ENCODE data around the gene CRTAC1. TPM values are rescaled to one million over a fixed set of nuclear protein-coding genes. Genes with fewer than 3 reads are reported as not detected.

Gene CRTAC1
- total RNA-seq, 1 donor from 2014 or later, result 0.63 TPM

DNA sequence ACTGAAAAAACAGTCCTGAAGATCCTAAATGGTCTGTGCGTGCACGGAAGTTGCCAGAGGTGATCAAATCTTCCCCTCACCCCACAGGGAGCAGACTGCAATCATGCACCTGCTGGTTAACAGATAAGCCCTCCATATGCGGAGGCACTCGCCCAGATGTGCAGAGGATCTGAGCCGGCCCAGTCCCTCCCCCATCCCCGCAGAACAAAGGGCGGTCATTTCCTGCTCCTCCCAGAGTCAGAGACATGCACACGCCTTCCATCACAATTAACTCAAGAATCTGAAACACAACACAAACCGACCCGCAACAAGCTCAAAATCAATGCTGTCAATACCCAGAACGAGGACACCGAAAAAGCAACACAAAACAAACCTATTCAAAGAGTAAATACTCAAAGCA, 24.2 kb downstream of the CRTAC1 start:
- Mint-ChIP-seq H3K27me3 (ENCODE audit: low read depth) (peaks cover 70% of the 10 kb centered on the region), H3K9me3 (no peaks in the 10 kb centered on the region), H3K27ac (no peak overlapping the region), H3K4me3 (no peak overlapping the region), H3K4me1 (no peaks in the 10 kb centered on the region), H3K36me3 (no peaks in the 10 kb centered on the region)
- TF ChIP-seq, protein P1, sequence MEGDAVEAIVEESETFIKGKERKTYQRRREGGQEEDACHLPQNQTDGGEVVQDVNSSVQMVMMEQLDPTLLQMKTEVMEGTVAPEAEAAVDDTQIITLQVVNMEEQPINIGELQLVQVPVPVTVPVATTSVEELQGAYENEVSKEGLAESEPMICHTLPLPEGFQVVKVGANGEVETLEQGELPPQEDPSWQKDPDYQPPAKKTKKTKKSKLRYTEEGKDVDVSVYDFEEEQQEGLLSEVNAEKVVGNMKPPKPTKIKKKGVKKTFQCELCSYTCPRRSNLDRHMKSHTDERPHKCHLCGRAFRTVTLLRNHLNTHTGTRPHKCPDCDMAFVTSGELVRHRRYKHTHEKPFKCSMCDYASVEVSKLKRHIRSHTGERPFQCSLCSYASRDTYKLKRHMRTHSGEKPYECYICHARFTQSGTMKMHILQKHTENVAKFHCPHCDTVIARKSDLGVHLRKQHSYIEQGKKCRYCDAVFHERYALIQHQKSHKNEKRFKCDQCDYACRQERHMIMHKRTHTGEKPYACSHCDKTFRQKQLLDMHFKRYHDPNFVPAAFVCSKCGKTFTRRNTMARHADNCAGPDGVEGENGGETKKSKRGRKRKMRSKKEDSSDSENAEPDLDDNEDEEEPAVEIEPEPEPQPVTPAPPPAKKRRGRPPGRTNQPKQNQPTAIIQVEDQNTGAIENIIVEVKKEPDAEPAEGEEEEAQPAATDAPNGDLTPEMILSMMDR (IDR thresholded peaks at IDR 0.05; ENCODE audit: unreplicated experiment), result no peak
- no peak for DNase-seq (ENCODE audit: low spot score in 2 of 2, unreplicated experiment in 2 of 2)

DNA sequence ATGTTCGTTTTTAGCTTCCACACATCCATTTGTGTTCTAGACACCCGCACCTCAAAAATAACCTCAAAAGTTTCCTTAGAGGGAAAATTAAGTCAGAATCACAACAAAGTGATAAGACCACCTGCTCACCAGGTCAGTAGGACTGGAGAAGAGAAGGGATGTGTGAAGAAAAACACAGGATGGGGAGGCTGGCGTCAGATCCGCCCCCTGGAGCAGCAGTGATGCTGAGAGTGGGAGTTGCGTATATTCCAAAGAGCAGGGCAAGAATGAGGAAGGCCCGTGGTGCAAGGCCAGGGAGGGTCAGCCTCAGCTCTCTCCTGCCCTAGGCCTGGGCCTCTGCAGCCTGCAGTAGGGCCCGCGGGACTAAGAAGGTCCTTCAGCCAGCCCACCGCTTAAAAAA, 28.7 kb downstream of the CRTAC1 start:
- H3K9me3 Mint-ChIP-seq, result peaks cover 9% of the 10 kb centered on the region
- TF ChIP-seq, protein P1 (IDR thresholded peaks at IDR 0.05; ENCODE audit: unreplicated experiment), result no peak
- no peak overlapping the region for H3K4me3 Mint-ChIP-seq
- no peak for DNase-seq (ENCODE audit: low spot score in 2 of 2, unreplicated experiment in 2 of 2)
- H3K4me1 Mint-ChIP-seq, result no peaks in the 10 kb centered on the region
- no peak overlapping the region for H3K27ac Mint-ChIP-seq
- H3K27me3 Mint-ChIP-seq (ENCODE audit: low read depth), result peaks cover 39% of the 10 kb centered on the region
- H3K36me3 Mint-ChIP-seq, result no peaks in the 10 kb centered on the region

DNA sequence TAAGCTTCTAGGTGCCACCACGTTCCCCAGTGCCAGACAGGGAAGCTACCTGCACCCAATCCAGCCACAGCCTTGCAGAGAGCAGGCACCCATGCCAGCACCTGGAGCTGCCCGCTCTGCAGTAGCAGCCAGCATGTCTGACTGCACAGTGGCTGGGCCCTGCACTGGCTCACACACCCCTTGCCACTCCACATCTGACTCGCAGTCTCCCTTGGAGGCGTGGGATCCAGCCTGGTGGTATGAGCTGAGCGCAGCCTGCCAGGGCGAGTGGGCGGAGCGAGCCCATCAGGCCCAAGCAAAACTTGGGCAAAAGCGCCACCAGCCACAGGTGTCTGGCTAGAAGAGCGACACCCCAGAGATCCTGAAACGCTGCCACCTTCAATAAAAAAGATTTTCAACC, 30.1 kb downstream of the CRTAC1 start:
- no peak overlapping the region for H3K27ac Mint-ChIP-seq

DNA sequence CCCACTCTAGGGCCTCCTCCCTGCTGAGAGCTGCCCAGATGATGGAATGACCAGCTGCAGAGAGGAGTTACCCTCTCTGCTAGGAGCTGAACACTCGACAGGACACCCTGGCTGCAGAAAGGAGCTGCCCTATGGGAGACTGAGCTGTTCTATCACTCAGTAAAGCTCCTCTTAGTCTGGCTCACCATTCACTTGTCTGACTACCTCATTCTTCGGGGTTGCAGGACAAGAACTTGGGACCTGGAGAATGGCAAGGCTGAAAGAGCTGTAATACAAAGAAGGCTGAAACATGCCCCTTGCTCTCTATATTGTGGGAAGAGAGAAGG, 30.5 kb downstream of the CRTAC1 start:
- no peak for DNase-seq (ENCODE audit: low spot score in 2 of 2, unreplicated experiment in 2 of 2)
- H3K4me1 Mint-ChIP-seq, result no peaks in the 10 kb centered on the region
- H3K27me3 Mint-ChIP-seq (ENCODE audit: low read depth), result peaks cover 27% of the 10 kb centered on the region
- no peak overlapping the region for H3K4me3 Mint-ChIP-seq
- H3K9me3 Mint-ChIP-seq, result peaks cover 9% of the 10 kb centered on the region
- H3K27ac Mint-ChIP-seq, result no peak overlapping the region
- no peaks in the 10 kb centered on the region for H3K36me3 Mint-ChIP-seq
- TF ChIP-seq, protein P1 (IDR thresholded peaks at IDR 0.05; ENCODE audit: unreplicated experiment), result no peak

More for the DNA sequence above, 30.1 kb downstream of the CRTAC1 start:
- H3K36me3 Mint-ChIP-seq, result no peaks in the 10 kb centered on the region
- peaks cover 29% of the 10 kb centered on the region for H3K27me3 Mint-ChIP-seq (ENCODE audit: low read depth)
- H3K9me3 Mint-ChIP-seq, result peaks cover 9% of the 10 kb centered on the region
- TF ChIP-seq, protein P1 (IDR thresholded peaks at IDR 0.05; ENCODE audit: unreplicated experiment), result no peak
- no peaks in the 10 kb centered on the region for H3K4me1 Mint-ChIP-seq
- DNase-seq (ENCODE audit: low spot score in 2 of 2, unreplicated experiment in 2 of 2), result no peak
- H3K4me3 Mint-ChIP-seq, result no peak overlapping the region

DNA sequence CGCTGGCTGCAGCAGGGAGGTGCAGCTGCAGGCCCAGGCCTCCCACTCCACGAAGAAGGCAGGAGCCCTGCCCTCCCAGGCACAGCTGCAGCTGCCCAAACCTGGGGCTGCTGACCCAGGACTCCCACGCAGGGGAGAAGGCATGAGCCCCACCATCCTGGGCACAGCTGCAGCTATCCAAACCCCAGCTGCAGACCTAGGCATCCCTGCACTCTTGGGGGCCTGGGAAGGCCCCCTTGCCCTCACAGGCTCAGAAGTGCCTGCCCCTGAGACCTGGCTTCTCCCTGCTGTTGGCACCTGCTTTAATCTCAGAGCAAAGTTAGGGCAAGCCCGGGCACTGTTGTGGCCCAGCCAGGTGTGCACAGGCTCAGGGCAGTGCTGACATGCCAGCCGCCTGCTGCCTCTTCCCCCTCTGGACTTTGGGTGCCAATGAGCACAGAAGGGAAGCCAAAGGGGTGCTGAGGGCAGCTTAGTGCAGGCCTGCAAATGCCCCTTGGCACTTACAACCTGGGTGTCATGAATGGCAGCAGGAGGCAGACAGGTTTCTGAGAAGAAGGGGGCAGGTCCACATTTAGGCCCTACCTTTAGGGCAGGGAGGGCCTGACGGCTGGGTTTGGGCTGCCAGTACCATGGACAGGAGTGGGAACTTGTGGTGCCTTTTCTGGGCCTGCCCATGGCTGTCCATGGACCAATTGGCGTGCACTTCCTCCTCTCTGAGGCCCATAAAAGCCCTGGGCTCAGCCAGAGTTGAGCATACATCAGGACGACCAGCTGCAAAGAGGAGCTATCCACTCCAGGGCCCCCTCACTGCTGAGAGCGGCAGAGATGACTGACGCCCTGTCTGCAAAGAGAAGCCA, 31.1 kb downstream of the CRTAC1 start:
- Mint-ChIP-seq H3K4me1 (no peaks in the 10 kb centered on the region), H3K27ac (no peak overlapping the region), H3K36me3 (no peaks in the 10 kb centered on the region), H3K9me3 (peaks cover 9% of the 10 kb centered on the region), H3K27me3 (ENCODE audit: low read depth) (peaks cover 24% of the 10 kb centered on the region), H3K4me3 (no peak overlapping the region)
- no peak for DNase-seq (ENCODE audit: low spot score in 2 of 2, unreplicated experiment in 2 of 2)
- TF ChIP-seq, protein P1 (IDR thresholded peaks at IDR 0.05; ENCODE audit: unreplicated experiment), result no peak
